Ovary (tissue), 3 donors: ENCODE data around the gene BICRAL.

Experiments
- EP300 ChIP-seq: sonication (generic); formaldehyde crosslinking; IDR thresholded peaks from one replicate; pipeline ENCODE4 v1.6.1; 2017; ENCODE audit warnings: antibody characterized with exemption
- POLR2A ChIP-seq: fragments of 450-650 bp; IDR thresholded peaks from one replicate; pipeline ENCODE4 v1.6.1; 2017; ENCODE audit warnings: antibody characterized with exemption, mild to moderate bottlenecking, moderate library complexity
- TF ChIP-seq, protein P1 (sequence below), 3 donors: fragments of 450-650 bp in 2 of 3; fragments of 200-600 bp in 1 of 3; IDR thresholded peaks; one replicate each; pipeline versions ENCODE4 v1.5.1 to v1.8.0; 2016 to 2022; ENCODE audit warnings: antibody characterized with exemption in 3 of 3, mild to moderate bottlenecking in 1 of 3
- donor health status: DM: no; HTN: no; CAD: no.

DNA sequence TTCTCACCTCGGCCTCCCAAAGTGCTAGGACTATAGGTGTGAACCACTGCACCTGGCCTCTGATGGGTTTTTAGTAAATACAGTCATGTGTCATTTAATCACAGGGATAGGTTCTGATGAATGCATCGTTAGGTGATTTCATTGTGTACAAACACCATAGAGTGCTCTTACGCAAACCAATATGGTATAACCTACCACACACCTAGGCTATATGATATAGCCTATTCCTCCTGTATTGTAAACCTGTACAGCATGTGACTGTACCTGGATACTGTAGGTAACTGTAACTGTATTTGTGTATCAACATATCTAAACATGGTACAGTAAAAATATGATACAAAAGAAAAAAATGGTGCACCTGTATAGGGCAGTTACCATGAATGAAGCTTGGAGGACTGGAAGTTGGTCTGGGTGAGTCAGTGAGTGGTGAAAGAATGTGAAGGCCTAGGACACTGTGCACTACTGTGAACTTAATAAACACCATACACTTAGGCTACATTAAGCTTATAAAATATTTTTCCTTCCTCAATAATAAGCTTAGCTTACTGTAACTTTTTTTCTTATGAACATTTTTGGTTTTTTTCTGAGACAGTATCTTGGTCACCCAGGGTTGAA lies 10.0 kb downstream of the BICRAL start:
- TF ChIP-seq, protein P1, sequence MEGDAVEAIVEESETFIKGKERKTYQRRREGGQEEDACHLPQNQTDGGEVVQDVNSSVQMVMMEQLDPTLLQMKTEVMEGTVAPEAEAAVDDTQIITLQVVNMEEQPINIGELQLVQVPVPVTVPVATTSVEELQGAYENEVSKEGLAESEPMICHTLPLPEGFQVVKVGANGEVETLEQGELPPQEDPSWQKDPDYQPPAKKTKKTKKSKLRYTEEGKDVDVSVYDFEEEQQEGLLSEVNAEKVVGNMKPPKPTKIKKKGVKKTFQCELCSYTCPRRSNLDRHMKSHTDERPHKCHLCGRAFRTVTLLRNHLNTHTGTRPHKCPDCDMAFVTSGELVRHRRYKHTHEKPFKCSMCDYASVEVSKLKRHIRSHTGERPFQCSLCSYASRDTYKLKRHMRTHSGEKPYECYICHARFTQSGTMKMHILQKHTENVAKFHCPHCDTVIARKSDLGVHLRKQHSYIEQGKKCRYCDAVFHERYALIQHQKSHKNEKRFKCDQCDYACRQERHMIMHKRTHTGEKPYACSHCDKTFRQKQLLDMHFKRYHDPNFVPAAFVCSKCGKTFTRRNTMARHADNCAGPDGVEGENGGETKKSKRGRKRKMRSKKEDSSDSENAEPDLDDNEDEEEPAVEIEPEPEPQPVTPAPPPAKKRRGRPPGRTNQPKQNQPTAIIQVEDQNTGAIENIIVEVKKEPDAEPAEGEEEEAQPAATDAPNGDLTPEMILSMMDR (IDR thresholded peaks at IDR 0.05), result no peak
- TF ChIP-seq EP300, result no peak
- no peak for TF ChIP-seq POLR2A
